ENCODE measurements around the gene PAQR4.

The PAQR4 gene

GRCh38 chr16:2966043-2966807, 2.9 kb upstream of the PAQR4 start:
- no peak for DNase-seq (ENCODE audit: low spot score)

DNA sequence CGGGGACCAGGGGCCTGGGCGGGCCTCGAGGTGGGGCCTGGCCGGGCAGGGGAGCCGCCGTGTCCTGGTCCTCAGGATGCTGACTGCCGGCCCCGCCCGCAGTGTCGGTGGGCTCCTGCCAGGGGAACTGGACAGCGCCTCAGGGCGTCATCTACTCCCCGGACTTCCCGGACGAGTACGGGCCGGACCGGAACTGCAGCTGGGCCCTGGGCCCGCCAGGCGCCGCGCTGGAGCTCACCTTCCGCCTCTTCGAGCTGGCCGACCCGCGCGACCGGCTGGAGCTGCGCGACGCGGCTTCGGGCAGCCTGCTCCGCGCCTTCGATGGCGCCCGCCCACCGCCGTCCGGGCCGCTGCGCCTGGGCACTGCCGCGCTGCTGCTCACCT, 2.3 kb upstream of the PAQR4 start:
- DNase-seq (ENCODE audit: low spot score): no peak

DNA sequence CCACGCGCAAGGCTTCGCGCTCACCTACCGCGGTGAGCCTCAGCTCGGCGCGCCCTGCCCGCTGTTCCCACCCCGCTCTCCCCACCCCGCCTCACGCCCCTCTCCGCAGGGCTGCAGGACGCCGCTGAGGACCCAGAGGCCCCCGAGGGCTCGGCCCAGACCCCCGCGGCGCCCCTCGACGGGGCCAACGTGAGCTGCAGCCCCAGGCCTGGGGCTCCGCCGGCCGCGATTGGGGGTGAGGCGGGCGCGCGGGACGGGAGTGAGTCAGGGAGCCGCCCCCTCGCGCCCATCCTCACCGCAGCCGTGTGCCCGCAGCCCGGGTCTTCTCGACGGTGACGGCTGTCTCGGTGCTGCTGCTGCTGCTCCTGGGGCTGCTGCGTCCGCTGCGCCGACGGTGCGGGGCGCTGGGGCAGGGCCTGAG, 1.9 kb upstream of the PAQR4 start:
- DNase-seq (ENCODE audit: low spot score): no peak

DNA sequence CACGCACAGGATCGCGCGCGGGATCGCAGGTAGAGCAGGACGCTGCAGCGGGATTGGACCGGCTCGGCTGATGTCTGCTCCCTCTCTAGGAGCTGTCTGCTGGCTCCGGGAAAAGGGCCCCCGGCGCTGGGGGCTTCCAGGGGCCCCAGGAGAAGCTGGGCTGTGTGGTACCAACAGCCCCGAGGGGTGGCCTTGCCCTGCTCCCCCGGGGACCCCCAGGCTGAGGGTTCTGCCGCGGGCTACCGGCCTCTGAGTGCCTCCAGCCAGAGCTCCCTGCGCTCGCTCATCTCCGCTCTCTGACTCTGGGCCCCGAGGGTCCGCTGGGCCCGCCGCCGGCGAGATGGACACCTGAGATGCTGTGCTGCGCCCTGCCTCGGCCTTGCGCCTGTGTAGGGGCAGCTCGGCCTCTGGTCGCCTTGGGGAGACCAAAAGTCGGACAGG, 1.4 kb upstream of the PAQR4 start:
- DNase-seq (ENCODE audit: low spot score): no peak

GRCh38 chr16:2968368-2968737, 795 bp upstream of the PAQR4 start:
- DNase-seq (ENCODE audit: low spot score): no peak

- DNase-seq (ENCODE audit: low spot score): peak; percentile 69
These were observed 685 bp downstream of the PAQR4 start for GRCh38 chr16:2969545-2970521.

DNA sequence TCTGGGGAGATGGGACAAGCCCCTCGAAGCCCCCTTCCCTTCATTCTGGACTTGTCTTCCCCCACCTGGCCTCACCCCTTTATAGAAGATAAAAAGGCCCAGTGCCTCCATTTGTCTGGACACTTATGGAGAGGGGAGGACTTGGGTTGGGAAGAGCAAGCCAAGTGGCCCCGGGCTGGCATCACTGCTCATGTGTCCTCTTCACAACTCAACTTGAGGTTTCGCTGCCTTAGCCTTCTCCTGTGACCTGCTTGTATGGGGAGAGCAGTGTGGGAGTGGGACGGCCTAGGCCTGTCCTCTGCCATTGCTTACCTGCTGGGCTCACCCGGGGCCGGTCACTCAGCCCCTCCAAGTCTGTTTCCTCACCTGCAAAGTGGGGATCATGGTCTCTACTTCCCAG, 1.4 kb downstream of the PAQR4 start:
- no peak for DNase-seq (ENCODE audit: low spot score)

DNA sequence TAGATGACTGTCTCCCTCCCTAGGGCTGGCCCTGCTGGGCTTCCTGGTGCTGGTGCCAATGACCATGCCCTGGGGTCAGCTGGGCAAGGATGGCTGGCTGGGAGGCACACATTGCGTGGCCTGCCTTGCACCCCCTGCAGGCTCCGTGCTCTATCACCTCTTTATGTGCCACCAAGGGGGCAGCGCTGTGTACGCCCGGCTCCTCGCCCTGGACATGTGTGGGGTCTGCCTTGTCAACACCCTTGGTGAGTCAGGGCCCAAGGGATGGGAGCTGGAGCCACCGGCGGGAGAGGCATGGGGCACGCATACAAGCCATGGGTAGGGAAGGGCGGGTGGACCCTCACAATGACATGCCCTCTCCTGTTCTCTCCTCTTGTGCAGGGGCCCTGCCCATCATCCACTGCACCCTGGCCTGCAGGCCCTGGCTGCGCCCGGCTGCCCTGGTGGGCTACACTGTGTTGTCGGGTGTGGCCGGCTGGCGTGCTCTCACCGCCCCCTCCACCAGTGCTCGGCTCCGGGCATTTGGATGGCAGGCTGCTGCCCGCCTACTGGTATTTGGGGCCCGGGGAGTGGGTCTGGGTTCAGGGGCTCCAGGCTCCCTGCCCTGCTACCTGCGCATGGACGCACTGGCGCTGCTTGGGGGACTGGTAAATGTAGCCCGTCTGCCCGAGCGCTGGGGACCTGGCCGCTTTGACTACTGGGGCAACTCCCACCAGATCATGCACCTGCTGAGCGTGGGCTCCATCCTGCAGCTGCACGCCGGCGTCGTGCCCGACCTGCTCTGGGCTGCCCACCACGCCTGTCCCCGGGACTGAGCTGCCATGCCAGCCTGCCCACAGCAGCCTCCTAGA, 2.2 kb downstream of the PAQR4 start:
- DNase-seq (ENCODE audit: low spot score): no peak

- no peak for DNase-seq (ENCODE audit: low spot score)
These were observed 3.0 kb downstream of the PAQR4 start for GRCh38 chr16:2971985-2972784.

- DNase-seq (ENCODE audit: low spot score): no peak
These were observed 3.9 kb downstream of the PAQR4 start for GRCh38 chr16:2973093-2973492.

DNA sequence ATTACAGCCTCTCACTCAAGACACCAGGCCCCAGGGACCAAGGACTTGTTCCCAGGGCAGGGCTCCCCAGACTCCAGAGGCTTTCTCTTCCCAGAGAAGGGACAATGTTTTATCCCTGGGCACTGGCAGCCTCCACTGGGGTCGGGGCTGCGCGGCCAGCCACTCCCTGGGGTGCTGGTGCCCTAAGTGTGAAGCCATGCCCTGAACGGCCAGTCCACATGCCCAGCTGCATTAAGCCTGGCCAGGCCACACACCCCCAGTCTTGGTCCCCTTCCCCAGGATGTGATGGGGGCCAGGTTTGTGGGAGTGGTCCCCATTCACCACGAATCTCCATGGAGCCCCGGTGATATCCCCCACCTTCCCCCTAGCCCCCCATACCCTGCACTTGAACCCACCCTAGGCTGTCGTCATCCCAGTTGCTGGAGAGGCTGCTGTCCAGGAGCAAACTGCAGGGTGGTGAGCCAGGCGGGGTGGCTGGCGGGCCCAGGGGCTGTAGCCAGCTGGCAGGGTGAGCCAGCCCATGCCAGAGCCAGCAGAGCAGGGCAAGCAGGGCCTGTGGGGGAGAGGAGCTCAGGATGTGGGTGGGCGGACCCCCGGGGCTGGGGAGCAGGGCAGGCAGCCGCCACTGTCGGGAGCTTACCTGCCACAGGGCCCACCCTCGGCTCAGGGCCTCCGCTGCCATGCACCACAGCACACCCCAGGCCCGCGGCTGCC, 4.6 kb downstream of the PAQR4 start:
- no peak for DNase-seq (ENCODE audit: low spot score)

- no peak for DNase-seq (ENCODE audit: low spot score)
These were observed 5.3 kb downstream of the PAQR4 start for GRCh38 chr16:2974319-2975056.

DNA sequence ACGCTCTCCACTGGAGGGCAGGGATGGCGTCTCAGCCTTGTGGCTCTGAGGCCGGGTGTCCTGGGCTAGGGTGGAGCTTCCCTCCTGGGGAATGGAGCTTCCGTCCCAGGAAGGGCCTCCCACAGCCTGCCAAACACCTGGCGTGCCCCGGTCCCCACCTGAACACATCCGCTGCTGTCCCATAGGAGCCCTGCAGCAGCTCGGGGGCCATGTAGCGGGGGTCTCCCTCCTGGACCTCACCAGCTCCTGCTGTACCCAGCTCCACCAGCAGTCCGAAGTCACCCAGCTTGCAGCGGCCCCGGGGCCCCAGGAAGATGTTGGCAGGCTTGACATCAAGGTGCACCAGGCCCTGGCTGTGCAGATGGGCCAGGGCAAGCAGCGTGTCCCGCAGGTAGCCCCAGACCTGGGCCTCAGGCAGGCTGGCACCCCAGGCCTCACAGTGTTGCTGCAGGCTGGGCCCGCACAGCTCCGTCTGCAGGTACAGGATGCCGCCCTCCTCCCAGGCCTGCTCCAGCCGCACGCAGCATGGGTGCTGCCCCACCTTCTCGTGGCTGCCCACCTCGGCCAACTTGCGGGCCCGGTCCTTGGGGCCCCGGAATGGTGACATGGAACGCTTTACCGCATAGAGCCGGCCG, 6.1 kb downstream of the PAQR4 start:
- DNase-seq (ENCODE audit: low spot score): no peak

DNA sequence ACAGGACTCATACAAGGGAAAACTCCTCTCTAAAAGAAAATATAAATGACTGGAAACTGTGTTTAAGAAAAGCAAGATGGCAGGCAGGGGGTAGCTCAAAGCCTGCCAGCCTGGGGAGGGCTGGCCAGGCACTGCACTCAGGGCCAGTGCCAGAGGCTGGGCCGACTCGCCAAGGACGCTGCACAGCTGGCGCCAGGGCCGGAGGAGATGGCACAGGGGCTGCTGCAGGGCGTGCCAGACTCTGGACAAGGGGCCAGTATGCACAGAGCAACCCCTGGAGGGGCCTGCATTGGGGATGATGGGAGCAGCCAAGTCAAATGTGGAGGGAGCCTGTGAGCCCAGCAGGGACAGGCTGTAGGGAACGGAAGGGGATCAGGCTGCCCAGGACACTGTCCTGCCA, 7.1 kb downstream of the PAQR4 start:
- no peak for DNase-seq (ENCODE audit: low spot score)

DNA sequence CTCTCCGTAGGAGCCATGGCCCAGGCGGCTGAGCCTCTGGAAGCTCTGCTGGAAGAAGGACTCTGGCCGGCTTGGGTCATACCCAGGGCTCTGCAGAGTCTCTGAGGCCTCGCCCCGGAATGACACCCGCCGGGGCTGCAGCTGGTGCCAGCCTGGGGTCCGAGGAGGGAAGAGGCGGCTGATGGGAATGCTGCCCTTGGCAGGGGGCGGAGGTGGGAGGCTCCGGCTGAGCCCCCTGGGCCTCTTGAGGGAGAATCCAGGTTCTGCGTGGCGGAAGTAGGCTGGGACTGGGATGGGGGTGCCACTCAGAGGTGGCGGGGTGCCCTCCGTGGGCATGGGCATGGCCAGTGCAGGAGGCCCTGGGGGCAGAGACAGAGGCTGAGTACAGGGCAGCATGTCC, 7.5 kb downstream of the PAQR4 start:
- DNase-seq (ENCODE audit: low spot score): no peak

DNA sequence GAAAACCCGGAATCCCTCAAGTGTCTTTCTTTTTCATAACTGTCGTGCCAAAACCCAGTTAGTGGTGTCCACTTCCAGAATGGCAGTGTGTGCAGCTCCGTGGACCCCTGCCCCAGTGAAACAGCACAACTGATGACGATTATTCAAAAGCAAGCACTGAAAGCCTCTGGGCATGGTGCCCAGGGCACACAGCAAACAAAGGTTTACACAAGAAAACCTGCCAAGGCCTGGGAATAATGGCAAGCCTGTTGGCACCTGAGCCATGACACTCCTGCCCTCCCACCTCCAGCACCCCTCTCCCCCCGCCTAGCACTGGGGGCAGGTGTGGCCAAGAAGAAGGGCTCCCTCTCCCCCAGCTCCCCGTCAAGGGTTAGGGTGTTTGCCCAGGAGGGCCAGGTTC, 8.3 kb downstream of the PAQR4 start:
- no peak for DNase-seq (ENCODE audit: low spot score)

GRCh38 chr16:2979669-2980226, 10.6 kb downstream of the PAQR4 start:
- DNase-seq (ENCODE audit: low spot score): no peak

GRCh38 chr16:2980227-2981176, 11.4 kb downstream of the PAQR4 start, which contains the start of gene PKMYT1:
TSS of gene PKMYT1 (minus strand) at chr16:2980446. CDS start at chr16:2979657, 789 bp downstream.
- DNase-seq (ENCODE audit: low spot score): peak; percentile 100

All from AG08396 (cell line).